Articular chondrocyte of knee joint (primary cell): Measurements from ENCODE around the gene KICS2. TPM values are rescaled to one million over a fixed set of nuclear protein-coding genes. Genes with fewer than 3 reads are reported as not detected.

Experiments
- small RNA-seq: library from RNA; depleted of rRNA; stranded (forward); fragments of <200 nt; gene quantifications from one replicate; pipeline ENCODE3, GENCODE V24; 2012
- total RNA-seq: library from RNA; depleted of rRNA; stranded (reverse); fragments of >200 nt; gene quantifications from 2 replicates; pipeline ENCODE4 v1.2.3, GENCODE V29; 2012

Gene KICS2
- 6.0 and 6.7 TPM in 2 replicates for total RNA-seq

GRCh38 chr12:64222009-64222765 lies at the start of gene KICS2:
Gene KICS2, minus strand, starts transcription at chr12:64222296. Its CDS starts 59 bp downstream, at chr12:64222237.

Small RNAs within 50 kb of the gene (small RNA-seq; reads per million reads assigned to genes)
- not detected for gene RNU5A-7P
- not detected for gene RNU6-1009P

Other genes starting within 250 kb of the KICS2 start
- 0.32 TPM in 1 of 2 replicates, not detected in the other for gene C12orf56, start 168.5 kb upstream of the KICS2 start, total RNA-seq
- gene XPOT, start 182.1 kb upstream of the KICS2 start, total RNA-seq, result 129 and 146 TPM in 2 replicates
- gene TBK1, start 229.8 kb upstream of the KICS2 start, total RNA-seq, result 43.1 and 49.7 TPM in 2 replicates